Transverse colon (tissue), 3 donors: ENCODE data around the gene OTUD3.

Source experiments
- CTCF ChIP-seq, 5 experiments: fragments of 200-600 bp in 3 of 5; fragments of 450-650 bp in 2 of 5; sonication (generic) in 3 of 5; IDR thresholded peaks; 1 replicate in 2 of 5; 2 replicates in 3 of 5; pipeline ENCODE4 v1.5.1; 2016 to 2017; ENCODE audit warnings: antibody characterized with exemption in 5 of 5, inconsistent platforms in 3 of 5, mild to moderate bottlenecking in 2 of 5, moderate library complexity in 1 of 5
- EP300 ChIP-seq: sonication (generic); formaldehyde crosslinking; IDR thresholded peaks from one replicate; pipeline ENCODE4 v1.6.1; 2017; ENCODE audit warnings: antibody characterized with exemption, low read depth
- POLR2A ChIP-seq: fragments of 450-650 bp; IDR thresholded peaks from one replicate; pipeline ENCODE4 v1.6.1; 2016; ENCODE audit warnings: antibody characterized with exemption, mild to moderate bottlenecking, moderate library complexity

GRCh38 chr1:19866029-19866428 lies 16.2 kb upstream of the OTUD3 start:
- TF ChIP-seq CTCF (IDR thresholded peaks at IDR 0.05) (no peak), EP300 (no peak), POLR2A (no peak)
